ENCODE results near the gene TSC22D4.

DNA sequence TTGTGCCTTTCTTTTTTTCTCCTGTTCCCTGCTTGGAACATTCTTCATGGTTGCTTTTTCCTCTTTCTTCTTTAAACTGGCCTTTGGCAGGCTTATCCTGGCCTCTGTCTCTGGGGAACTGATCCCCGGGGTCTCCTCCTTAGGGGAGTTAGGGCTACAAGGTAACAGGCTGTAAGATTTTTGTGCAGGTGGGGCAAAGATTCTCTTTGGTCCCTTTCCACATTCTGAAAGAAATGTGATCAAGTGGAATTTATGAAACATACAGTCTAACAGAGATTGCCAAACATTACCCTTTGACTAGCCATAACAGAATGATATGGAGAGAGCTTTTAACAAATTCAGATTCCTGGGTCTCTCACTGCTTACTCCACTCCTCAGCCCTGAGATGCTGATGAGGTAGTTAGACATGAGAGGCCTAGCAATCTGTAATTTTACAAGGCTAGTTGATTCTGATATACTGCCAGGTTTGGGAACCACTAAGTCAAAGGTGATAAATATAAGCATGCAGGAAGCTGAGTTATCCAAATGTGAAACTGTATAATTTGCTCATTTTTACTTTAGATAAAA lies 59.3 kb downstream of the TSC22D4 start:
- TF ChIP-seq, protein P1, sequence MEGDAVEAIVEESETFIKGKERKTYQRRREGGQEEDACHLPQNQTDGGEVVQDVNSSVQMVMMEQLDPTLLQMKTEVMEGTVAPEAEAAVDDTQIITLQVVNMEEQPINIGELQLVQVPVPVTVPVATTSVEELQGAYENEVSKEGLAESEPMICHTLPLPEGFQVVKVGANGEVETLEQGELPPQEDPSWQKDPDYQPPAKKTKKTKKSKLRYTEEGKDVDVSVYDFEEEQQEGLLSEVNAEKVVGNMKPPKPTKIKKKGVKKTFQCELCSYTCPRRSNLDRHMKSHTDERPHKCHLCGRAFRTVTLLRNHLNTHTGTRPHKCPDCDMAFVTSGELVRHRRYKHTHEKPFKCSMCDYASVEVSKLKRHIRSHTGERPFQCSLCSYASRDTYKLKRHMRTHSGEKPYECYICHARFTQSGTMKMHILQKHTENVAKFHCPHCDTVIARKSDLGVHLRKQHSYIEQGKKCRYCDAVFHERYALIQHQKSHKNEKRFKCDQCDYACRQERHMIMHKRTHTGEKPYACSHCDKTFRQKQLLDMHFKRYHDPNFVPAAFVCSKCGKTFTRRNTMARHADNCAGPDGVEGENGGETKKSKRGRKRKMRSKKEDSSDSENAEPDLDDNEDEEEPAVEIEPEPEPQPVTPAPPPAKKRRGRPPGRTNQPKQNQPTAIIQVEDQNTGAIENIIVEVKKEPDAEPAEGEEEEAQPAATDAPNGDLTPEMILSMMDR (IDR thresholded peaks at IDR 0.05; ENCODE audit: insufficient read depth, low read depth, low read length): no peak
- TF ChIP-seq EZH2 (IDR thresholded peaks at IDR 0.05; ENCODE audit: insufficient read depth, low read length): no peak
